Hepatocyte (in vitro differentiated cells): ENCODE data around the gene RGS3.

ENCODE experiments used
- EZH2 ChIP-seq: fragments of 200-600 bp; sonication (generic); IDR thresholded peaks from 2 replicates; pipeline ENCODE4 v1.6.1; 2016; ENCODE audit warnings: antibody characterized with exemption, mild to moderate bottlenecking, borderline replicate concordance
- TF ChIP-seq, protein P1 (sequence below): fragments of 200-600 bp; sonication (generic); IDR thresholded peaks from 2 replicates; pipeline ENCODE4 v1.5.1; 2016; ENCODE audit warnings: antibody characterized with exemption, mild to moderate bottlenecking; ENCODE audit not compliant: poor library complexity

DNA sequence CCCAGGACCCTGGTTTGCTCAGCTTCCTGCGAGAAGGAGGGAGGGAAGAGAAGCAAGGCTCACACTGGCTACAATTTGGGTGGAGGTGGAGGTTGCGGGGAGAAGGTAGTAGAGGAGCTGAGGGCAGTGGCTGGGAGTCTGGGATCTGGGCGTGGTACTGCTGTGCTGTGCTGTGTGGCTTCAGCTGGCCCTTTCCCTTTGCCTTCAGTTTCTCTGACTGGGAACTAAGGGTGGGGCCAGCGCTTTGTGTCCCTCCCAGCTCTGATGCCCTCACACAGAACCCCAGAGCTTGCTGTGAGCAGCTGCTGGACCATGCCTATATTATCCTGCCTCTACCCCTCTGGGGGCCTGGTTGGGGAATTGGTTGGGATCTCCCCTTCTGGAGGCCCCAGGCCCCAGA, 60.9 kb downstream of the RGS3 start:
- TF ChIP-seq, protein P1, sequence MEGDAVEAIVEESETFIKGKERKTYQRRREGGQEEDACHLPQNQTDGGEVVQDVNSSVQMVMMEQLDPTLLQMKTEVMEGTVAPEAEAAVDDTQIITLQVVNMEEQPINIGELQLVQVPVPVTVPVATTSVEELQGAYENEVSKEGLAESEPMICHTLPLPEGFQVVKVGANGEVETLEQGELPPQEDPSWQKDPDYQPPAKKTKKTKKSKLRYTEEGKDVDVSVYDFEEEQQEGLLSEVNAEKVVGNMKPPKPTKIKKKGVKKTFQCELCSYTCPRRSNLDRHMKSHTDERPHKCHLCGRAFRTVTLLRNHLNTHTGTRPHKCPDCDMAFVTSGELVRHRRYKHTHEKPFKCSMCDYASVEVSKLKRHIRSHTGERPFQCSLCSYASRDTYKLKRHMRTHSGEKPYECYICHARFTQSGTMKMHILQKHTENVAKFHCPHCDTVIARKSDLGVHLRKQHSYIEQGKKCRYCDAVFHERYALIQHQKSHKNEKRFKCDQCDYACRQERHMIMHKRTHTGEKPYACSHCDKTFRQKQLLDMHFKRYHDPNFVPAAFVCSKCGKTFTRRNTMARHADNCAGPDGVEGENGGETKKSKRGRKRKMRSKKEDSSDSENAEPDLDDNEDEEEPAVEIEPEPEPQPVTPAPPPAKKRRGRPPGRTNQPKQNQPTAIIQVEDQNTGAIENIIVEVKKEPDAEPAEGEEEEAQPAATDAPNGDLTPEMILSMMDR: no peak
- no peak for TF ChIP-seq EZH2
